Right cardiac atrium (tissue), 5 donors: ENCODE data around the gene PRRX1. TPM values are rescaled to one million over a fixed set of nuclear protein-coding genes. Genes with fewer than 3 reads are reported as not detected.
A peak's percentile ranks its signal among the peaks of the same experiment; 100 is the strongest.

Experiments used
- ATAC-seq, 2 donors: fragments of 200-7000 bp; cut with Tn5 transposase; one replicate each; pipeline versions ENCODE4 v1.8.0 to v1.9.1; 2020; ENCODE audit warnings: moderate library complexity in 2 of 2, mild to moderate bottlenecking in 1 of 2
- DNase-seq, 3 donors: peaks; one replicate each; pipeline ENCODE4 v3.0.0-alpha.2; 2020
- H3K27ac ChIP-seq: one replicate; pipeline ENCODE4 v1.5.1; 2013; ENCODE audit warnings: mild to moderate bottlenecking, low read length, control low read depth, moderate library complexity
- H3K27me3 ChIP-seq: one replicate; pipeline ENCODE4 v1.6.1; 2013; ENCODE audit not compliant: control insufficient read depth, insufficient read depth
- H3K4me1 ChIP-seq: one replicate; pipeline ENCODE4 v1.6.1; 2013; ENCODE audit warnings: low read length; ENCODE audit not compliant: control insufficient read depth, insufficient read depth
- H3K4me3 ChIP-seq: one replicate; pipeline ENCODE4 v1.5.1; 2013; ENCODE audit warnings: low read length, control low read depth
- H3K9me3 ChIP-seq: one replicate; pipeline ENCODE4 v1.6.1; 2013; ENCODE audit warnings: low read length; ENCODE audit not compliant: control insufficient read depth
- WGBS: extraction: QIAGEN DNeasy Blood & Tissue Kit; methylation state at CpG from one replicate; pipeline ENCODE4 v1.1.7; 2013; 5-methylcytosine and 5-hydroxymethylcytosine counted together
- intact Hi-C, 4 donors: fragments of 100-400 bp; cut with DNase I; formaldehyde crosslinking; loops; one replicate each; pipeline versions ENCODE4 v1.11.0 to v1.14.0; 2022 to 2023
- polyA plus RNA-seq: library from polyadenylated mRNA; stranded (reverse); fragments of 200-250 nt; gene quantifications from one replicate; pipeline ENCODE4 v1.2.3, GENCODE V29; 2013
- total RNA-seq, 4 donors: library from RNA; stranded (reverse); fragmentation: NEBNext Ultra II Directional; extraction: Animal tissue kit (Norgen Biotek cat#: 25700); gene quantifications; one replicate each; pipeline ENCODE4 v1.2.1, GENCODE V29; 2021
- donor health status: healthy with polysubstance abuse.
- donor health status: DM: no; HTN: yes; CAD: no.
- donor health status: DM: no; HTN: no; CAD: no.
- donor health status: DM: no; HTN: yes; CAD: no; lungs with severe emphysema.
- donor health status: DM: yes; HTN: yes; CAD: no.

PRRX1 gene
- total and polyA plus RNA-seq, 5 donors, result 39.9 to 72.8 (median 60.8) TPM

DNA sequence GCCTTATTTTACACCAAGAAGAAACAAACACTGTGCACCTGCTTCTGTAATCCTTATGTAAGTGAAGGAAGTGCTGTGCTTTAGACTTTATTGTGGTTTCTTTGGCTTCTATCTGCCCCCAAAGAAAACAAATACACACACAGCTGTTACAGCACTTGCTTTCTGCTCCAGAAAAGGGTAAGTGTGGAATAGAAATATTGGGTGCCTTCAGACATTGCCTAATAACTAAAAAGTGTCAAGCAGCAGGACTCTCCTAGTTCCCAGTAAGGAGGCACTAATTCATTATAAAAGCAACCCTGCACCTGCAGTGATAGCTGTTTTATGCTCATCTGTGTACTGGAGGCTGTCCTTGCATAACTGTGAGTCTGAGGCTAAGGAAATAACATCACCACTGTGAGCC, 23.4 kb upstream of the PRRX1 start:
- H3K4me3 ChIP-seq, result no peak overlapping the region
- no peaks in the 10 kb centered on the region for H3K9me3 ChIP-seq
- ATAC-seq, result no peak
- intact Hi-C loops, result no loop called here
- H3K27ac ChIP-seq, result no peak overlapping the region
- no peaks in the 10 kb centered on the region for H3K4me1 ChIP-seq
- DNase-seq, result no peak
- no peaks in the 10 kb centered on the region for H3K27me3 ChIP-seq

DNA sequence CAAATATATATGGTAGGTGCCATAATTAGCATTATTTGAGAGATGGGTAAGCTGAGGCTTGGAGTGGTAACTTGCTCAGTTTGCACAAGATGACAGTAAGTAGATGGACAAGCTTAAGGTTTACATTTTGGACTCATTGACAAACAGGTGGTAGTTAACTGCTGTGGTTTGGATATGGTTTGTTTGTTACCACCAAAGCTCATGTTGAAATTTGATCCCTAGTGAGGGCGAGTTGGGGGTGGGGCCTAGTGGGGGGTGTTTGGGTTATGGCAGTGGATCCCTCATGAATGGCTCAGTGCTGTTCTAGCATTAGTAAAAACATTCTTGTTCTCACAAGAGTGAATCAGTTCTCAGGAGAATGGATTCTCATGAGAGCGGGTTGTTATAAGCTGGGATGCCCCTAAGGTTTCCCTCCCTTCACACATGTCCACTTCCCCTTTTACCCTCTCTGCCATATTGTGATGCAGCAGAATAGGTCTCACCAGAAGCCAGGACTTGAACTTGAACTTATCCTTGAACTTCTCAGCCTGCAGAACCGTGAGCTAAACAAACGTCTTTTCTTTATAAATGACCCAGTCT, 6.6 kb upstream of the PRRX1 start:
- ATAC-seq (no peak), DNase-seq (no peak)
- no peak overlapping the region for H3K27ac ChIP-seq
- intact Hi-C loops, result no loop called here
- H3K9me3 ChIP-seq, result no peaks in the 10 kb centered on the region
- 61% methylated on average over 4 of the region's 4 CpGs for WGBS
- no peak overlapping the region for H3K4me3 ChIP-seq
- no peaks in the 10 kb centered on the region for H3K27me3 ChIP-seq
- peaks cover 2% of the 10 kb centered on the region for H3K4me1 ChIP-seq

DNA sequence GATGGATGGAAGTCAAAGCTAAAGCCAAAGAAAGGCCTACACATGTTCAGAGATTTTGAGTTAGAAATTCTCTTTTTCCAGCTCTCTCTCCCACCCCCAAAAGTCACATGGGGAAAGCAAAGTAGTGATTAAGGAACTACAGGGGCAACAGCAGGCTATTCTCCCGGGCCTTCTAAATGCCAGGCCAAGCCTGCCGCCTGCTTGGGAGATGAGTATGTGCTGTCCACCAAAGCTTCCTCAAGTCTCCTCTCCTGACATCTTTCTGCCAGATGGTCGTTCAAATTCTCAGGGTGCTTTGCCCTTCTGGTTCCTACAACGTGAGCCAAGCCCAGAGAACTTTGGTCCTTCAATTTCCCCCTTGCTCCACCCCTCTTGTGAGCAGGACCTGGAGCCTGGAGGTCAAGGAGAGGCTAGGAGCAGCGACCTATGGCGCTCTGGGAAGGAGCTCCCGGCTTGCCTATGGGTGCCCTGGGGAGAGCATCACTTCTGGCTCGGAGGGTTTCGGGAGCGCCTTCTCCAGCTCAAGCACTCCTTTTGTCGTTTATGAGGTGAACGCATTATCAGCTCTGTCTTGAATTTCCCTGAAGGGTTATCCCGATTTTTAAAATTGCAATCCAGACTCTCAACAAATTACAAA, 4.4 kb upstream of the PRRX1 start:
- no peak for DNase-seq
- intact Hi-C loops, result loop anchor here in 1 of 4 donors (10.0 kb wide), 1 partner anchor 125 kb away; the partner anchor contains the start of gene GORAB
- 74% methylated on average over 13 of the region's 13 CpGs for WGBS
- H3K4me3 ChIP-seq, result no peak overlapping the region
- H3K9me3 ChIP-seq, result no peaks in the 10 kb centered on the region
- peaks cover 2% of the 10 kb centered on the region for H3K4me1 ChIP-seq
- no peaks in the 10 kb centered on the region for H3K27me3 ChIP-seq
- no peak overlapping the region for H3K27ac ChIP-seq
- no peak for ATAC-seq

DNA sequence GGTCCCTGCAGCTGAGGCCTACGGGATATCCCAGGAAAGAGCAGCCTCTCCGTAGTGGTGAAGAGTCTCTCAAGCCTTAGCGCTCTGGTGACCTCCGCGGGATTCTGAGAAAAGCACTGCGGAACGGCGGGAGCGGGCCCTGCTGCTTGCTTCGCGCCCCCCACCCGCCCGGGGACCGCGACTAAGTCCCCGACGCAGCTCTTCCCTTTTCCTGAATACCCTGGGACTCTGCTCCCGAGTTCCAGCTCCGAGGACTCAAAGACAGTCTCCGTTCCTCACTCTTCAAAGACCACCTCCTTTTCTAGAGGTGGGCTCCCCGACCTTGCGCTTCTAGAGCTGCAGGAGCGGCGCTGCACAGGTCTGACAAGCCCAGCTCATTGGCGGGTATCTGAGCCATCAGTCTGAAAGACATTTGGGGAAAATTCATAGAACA, 3.6 kb upstream of the PRRX1 start:
- Histone ChIP-seq H3K9me3 (no peaks in the 10 kb centered on the region), H3K4me3 (no peak overlapping the region), H3K4me1 (peaks cover 2% of the 10 kb centered on the region), H3K27ac (no peak overlapping the region), H3K27me3 (no peaks in the 10 kb centered on the region)
- DNase-seq (no peak), ATAC-seq (no peak)
- 38% methylated on average over 25 of the region's 25 CpGs for WGBS
- intact Hi-C loops, result loop anchor here in 1 of 4 donors (10.0 kb wide), 1 partner anchor 125 kb away; the partner anchor contains the start of gene GORAB

DNA sequence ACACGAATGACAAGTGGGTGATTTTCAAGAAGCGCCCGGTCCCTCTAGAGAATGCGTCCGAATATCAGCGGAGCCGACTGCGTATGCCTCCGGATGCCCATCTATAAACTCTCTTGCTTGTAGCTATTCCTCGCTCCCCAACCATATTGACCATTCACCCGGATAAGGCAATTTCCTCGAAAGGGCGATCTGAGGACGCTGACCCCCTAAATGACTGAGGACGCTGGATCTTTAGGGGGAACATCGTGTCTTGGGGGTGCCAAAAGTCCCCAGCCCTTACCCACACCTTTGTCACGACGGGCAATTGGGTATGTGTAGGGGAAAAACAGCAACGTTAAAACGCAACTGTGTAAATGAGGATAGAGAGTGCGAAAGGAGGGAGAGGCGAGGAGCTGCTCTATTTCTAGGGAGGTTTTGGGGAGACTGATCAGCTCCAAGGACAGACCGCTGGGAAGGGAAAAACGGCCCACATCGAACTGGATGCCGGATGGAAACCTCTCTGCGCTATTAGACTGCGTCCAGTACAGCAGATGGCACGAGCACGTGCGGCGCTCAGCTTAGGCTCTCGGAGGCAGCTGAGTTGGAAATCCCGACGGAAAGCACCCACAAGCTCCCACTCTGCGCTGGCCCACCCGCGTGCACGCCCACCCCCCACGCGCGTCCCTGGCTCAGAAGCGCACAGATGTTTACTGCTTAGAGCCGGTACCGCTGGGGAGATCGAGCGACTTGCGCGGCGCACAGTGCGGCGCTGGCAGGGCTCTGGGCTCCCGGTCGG, 2.9 kb upstream of the PRRX1 start:
- intact Hi-C loops, result loop anchor here in 1 of 4 donors (10.0 kb wide), 1 partner anchor 126 kb away; the partner anchor contains the start of gene GORAB
- H3K4me3 ChIP-seq, result peak overlapping the region; percentile 76
- peaks cover 2% of the 10 kb centered on the region for H3K4me1 ChIP-seq
- DNase-seq (peak; percentile 30 to 70 (median 66)), ATAC-seq (peak in 1 of 2 donors; percentile 2)
- 16% methylated on average over 54 of the region's 54 CpGs for WGBS
- no peak overlapping the region for H3K27ac ChIP-seq
- H3K27me3 ChIP-seq, result no peaks in the 10 kb centered on the region
- H3K9me3 ChIP-seq, result no peaks in the 10 kb centered on the region

DNA sequence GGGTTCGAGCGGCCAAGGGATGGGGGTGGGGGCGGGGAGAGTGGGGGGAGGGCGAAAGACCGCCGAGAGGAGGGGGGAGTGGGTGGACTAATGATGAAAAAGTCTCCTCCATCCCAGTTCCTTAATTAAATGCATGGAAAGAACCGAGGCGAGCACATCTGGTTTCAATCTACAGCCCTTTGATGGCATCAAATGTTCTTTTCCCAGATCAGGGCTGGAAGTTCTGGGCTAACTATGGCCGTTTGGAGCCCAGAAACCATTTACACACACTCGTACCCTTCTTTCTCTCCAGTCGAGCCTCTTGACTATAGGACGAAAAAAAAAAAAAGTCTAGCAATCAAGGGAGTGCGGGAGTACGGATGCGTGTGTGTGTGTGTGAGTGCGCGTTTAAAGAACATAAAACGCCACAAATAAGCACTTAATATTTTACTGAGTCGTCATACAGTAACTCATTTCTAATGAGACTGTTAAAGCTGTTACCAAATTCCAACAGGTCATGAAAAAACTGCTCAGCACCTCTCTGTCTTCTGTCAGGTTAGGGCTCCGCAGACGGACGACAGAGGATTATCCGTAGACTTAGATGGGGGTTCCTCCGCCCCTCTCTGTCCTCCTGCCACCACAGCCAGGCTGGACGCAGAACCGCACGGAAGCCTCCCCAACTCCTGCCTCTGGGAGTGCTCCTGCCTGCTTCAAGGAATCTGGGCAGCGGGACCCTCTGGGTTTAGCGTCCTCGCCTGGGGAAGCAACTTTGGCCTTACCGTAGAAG, 2.1 kb upstream of the PRRX1 start:
- H3K27me3 ChIP-seq, result no peaks in the 10 kb centered on the region
- H3K4me3 ChIP-seq, result peak overlapping the region; percentile 76
- H3K27ac ChIP-seq, result peak overlapping the region; percentile 39
- no peaks in the 10 kb centered on the region for H3K9me3 ChIP-seq
- intact Hi-C loops, result loop anchor here in 1 of 4 donors (10.0 kb wide), 1 partner anchor 127 kb away; the partner anchor contains the start of gene GORAB
- H3K4me1 ChIP-seq, result peaks cover 2% of the 10 kb centered on the region
- WGBS, result 2% methylated on average over 31 of the region's 31 CpGs
- DNase-seq, result peak; percentile 56 to 80 (median 79)
- peak; percentile 55 to 58 for ATAC-seq

DNA sequence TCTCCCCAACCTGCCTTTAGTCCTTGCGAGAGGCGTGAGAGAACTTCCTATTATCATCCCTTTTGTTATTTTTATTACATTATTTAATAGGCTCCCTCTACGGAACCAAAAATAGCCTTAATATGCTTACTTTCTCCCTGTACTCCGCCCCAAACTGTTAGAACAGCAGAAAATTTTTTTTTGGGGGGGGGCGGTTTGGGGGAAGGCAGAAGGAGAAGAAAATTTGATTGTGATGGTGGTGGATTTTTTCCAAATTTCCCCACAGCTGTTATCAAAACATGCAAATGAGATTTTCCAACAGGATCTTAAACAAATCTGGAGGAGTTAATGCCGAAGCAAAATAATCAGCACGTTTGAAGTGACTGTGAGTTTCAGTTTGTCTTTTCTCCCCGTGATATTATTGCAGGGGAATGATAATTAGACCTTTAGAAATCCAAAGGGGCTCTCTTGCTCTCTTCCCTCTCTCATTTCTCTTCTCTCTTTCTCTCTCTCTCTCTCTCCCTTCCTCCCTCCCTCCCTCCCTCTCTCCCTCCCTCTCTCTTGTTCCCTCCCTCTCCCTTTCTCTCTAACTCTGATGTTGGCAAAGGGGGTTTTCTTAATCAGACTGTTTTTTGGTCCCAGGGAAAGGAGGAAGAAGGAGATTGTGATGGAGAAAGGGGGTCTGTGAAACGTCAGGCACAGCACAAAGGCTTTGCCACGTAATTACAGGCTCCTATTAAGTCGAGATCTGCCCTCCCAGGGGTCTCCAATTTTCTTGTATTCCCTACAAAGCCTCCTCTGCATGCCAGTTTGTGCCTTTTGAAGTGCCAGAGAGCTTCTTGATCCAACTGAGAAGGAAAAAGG, 1.1 kb upstream of the PRRX1 start:
- 3% methylated on average over 11 of the region's 11 CpGs for WGBS
- no peaks in the 10 kb centered on the region for H3K27me3 ChIP-seq
- no peaks in the 10 kb centered on the region for H3K9me3 ChIP-seq
- peak; percentile 13 to 30 for ATAC-seq
- H3K4me1 ChIP-seq, result peaks cover 2% of the 10 kb centered on the region
- intact Hi-C loops, result loop anchor here in 1 of 4 donors (10.0 kb wide), 1 partner anchor 128 kb away; the partner anchor contains the start of gene GORAB
- H3K4me3 ChIP-seq, result peak overlapping the region; percentile 76
- DNase-seq, result no peak
- peak overlapping the region; percentile 85 for H3K27ac ChIP-seq

DNA sequence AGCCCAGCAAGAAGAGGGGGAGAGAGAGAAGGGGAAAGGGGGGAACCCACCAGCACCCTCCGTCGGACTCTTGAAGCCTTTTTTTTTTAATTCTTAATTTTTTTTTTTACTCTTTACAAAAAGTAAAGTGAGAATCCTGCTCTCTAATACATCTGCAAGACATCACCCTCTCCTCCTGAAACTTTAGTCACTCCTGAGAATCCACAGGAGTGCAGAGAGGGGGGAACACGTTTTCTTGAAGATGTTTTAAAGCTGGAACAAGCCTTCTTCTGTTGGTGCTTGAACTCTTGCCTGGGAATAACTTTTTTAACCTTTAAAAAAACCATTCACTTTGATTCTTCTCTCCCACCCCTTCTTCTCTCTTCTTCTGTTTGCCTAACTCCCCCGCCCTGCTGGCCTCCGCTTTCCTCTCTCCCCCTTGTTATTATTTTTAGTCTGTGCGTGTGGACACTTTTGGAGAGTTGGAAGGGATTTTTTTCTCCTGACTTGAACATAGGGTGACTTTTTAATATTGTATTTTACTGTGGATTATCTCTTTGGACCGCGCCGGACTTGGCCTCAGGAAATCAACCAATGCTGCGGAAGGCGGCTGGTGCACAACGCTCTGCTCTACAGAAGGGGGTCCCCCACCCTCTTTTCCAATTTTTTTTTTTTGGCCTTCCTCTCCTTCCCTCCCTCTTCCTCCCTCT, 383 bp upstream of the PRRX1 start:
- Histone ChIP-seq H3K27me3 (no peaks in the 10 kb centered on the region), H3K9me3 (no peaks in the 10 kb centered on the region), H3K4me1 (peaks cover 2% of the 10 kb centered on the region), H3K27ac (peak overlapping the region; percentile 85), H3K4me3 (peak overlapping the region; percentile 76)
- ATAC-seq (peak; percentile 2 to 25), DNase-seq (peak in 1 of 3 donors; percentile 59)
- intact Hi-C loops, result loop anchor here in 1 of 4 donors (10.0 kb wide), 1 partner anchor 129 kb away; the partner anchor contains the start of gene GORAB
- 5% methylated on average over 12 of the region's 12 CpGs for WGBS

DNA sequence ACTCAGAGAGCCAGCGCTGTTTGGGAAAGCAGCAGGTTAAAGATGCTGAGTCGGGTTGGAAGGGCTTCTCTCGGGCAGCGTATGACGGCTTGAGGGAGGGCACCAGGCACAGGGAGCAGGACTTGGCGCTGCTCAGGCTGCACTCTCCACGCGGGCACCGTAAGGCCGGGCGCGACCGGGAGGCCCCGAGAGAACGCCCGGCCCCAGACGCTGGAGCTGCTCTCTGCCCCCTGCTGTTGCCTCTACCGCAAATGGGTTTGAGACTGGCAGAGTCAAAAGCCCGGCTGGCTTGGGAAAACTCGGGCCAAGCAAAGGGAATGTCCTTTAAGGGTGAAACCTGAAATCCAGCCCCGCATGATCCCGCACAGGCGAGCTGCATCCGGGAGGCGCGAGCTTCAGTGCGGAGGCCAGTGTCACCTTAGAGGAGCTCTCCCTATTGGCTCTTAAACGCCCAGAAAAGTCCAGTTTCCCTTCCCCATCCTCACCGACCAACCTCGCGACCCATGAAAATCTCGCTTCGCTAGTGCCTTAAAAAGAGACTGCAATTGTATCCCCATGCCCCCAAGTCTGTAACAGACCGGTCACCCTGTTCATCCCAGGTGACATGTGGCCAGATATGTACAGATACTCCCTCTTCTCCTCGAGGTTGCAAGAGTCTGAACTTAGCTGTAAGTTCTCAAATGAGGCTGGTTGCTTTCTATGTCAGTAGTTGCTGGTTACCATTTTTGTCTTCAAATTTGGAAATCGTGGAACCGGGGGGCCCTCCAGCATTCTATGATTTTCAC, 1.1 kb downstream of the PRRX1 start:
- Histone ChIP-seq H3K4me3 (peak overlapping the region; percentile 76), H3K4me1 (peaks cover 2% of the 10 kb centered on the region), H3K9me3 (no peaks in the 10 kb centered on the region), H3K27me3 (no peaks in the 10 kb centered on the region), H3K27ac (peak overlapping the region; percentile 75)
- DNase-seq, result peak; percentile 60 to 80 (median 80)
- 11% methylated on average over 37 of the region's 37 CpGs for WGBS
- intact Hi-C loops, result loop anchor here in 1 of 4 donors (10.0 kb wide), 1 partner anchor 130 kb away; the partner anchor contains the start of gene GORAB
- ATAC-seq, result peak; percentile 70 to 79
